Body of pancreas (tissue), 4 donors: Measurements from ENCODE around the gene WFS1. TPM values are rescaled to one million over a fixed set of nuclear protein-coding genes. Genes with fewer than 3 reads are reported as not detected.

ENCODE experiments used
- ATAC-seq: fragments of 150-250 bp; one replicate; pipeline ENCODE4 v1.9.1; 2016
- DNase-seq, 4 donors: peaks; one replicate each; pipeline ENCODE4 v3.0.0-alpha.2; 2019
- H3K27ac ChIP-seq, 4 donors: fragments of 200-600 bp; sonication (generic); 1 replicate in 3 of 4; 2 replicates in 1 of 4; pipeline versions ENCODE4 v1.5.1 to v1.6.1; 2016 to 2019; ENCODE audit warnings: mild to moderate bottlenecking in 1 of 4, mixed read lengths in 1 of 4, moderate library complexity in 1 of 4
- H3K27me3 ChIP-seq, 2 donors: fragments of 200-600 bp; sonication (generic); one replicate each; pipeline ENCODE4 v1.6.0; 2016; ENCODE audit warnings: mild to moderate bottlenecking in 1 of 2
- H3K36me3 ChIP-seq, 2 donors: fragments of 200-600 bp; sonication (generic); replicated peaks in 1 of 2; 2 replicates each; pipeline ENCODE4 v1.5.1; 2016; ENCODE audit warnings: low read depth in 2 of 2; ENCODE audit not compliant: insufficient read depth in 1 of 2
- H3K4me1 ChIP-seq: fragments of 200-600 bp; sonication (generic); one replicate; pipeline ENCODE4 v1.6.0; 2016
- H3K4me3 ChIP-seq, 2 donors: fragments of 200-600 bp; sonication (generic); 1 replicate in 1 of 2; 2 replicates in 1 of 2; pipeline ENCODE4 v1.5.1; 2016 to 2019
- H3K9me3 ChIP-seq, 3 donors: fragments of 200-600 bp; sonication (generic); 1 replicate in 2 of 3; 2 replicates in 1 of 3; pipeline ENCODE4 v1.5.1; 2016
- CTCF ChIP-seq, 7 experiments: fragments of 450-650 bp in 4 of 7; fragments of 200-600 bp in 3 of 7; sonication (generic) in 3 of 7; IDR thresholded peaks; one replicate each; pipeline ENCODE4 v1.5.1; 2016 to 2019; ENCODE audit warnings: antibody characterized with exemption in 7 of 7
- POLR2A ChIP-seq, 3 donors: fragments of 450-650 bp; IDR thresholded peaks; one replicate each; pipeline ENCODE4 v1.6.1; 2016; ENCODE audit warnings: antibody characterized with exemption in 3 of 3, mild to moderate bottlenecking in 2 of 3
- WGBS, 2 donors: methylation state at CpG; one replicate each; pipeline ENCODE4 v1.1.5; 2017; 5-methylcytosine and 5-hydroxymethylcytosine counted together
- intact Hi-C: fragments of 100-400 bp; cut with DNase I; formaldehyde crosslinking; loops from one replicate; pipeline ENCODE4 v1.15.1; 2023
- total RNA-seq, 2 donors: library from RNA; depleted of rRNA; stranded (reverse); fragments of >200 nt; gene quantifications; one replicate each; pipeline ENCODE4 v1.1.0, GENCODE V29; 2016

The WFS1 gene
- total RNA-seq, 2 donors from 2014 or later = 18.4 to 31.6 TPM

GRCh38 chr4:6330384-6330767 is 60.7 kb downstream of the WFS1 start:
- WGBS, 2 donors = 76 to 91% methylated on average over 7 of the region's 7 CpGs
- Histone ChIP-seq H3K9me3 (no peaks in the 10 kb centered on the region), H3K36me3 (no peaks in the 10 kb centered on the region), H3K4me1 (no peaks in the 10 kb centered on the region), H3K27me3 (peaks cover 0 to 5% of the 10 kb centered on the region in 2 donors), H3K4me3 (no peak overlapping the region), H3K27ac (no peak overlapping the region)
- intact Hi-C loops = no loop called here
- no peak for TF ChIP-seq POLR2A (IDR thresholded peaks at IDR 0.05)
- no peak for TF ChIP-seq CTCF (IDR thresholded peaks at IDR 0.05)
- DNase-seq (no peak), ATAC-seq (no peak)

GRCh38 chr4:6331018-6331417 is 61.4 kb downstream of the WFS1 start:
- intact Hi-C loops = no loop called here
- TF ChIP-seq POLR2A (IDR thresholded peaks at IDR 0.05) = no peak
- TF ChIP-seq CTCF (IDR thresholded peaks at IDR 0.05) = peak; percentile 5 to 46 (median 38)
- peak in 1 of 4 donors; percentile 47 for DNase-seq
- 58 to 67% methylated on average over 8 of the region's 8 CpGs for WGBS, 2 donors
- Histone ChIP-seq H3K4me3 (no peak overlapping the region), H3K4me1 (no peaks in the 10 kb centered on the region), H3K27ac (no peak overlapping the region), H3K9me3 (no peaks in the 10 kb centered on the region), H3K27me3 (peaks cover 0 to 5% of the 10 kb centered on the region in 2 donors), H3K36me3 (no peaks in the 10 kb centered on the region)
- ATAC-seq = no peak

- Histone ChIP-seq H3K27ac (no peak overlapping the region), H3K4me1 (no peaks in the 10 kb centered on the region), H3K4me3 (no peak overlapping the region), H3K36me3 (no peaks in the 10 kb centered on the region), H3K9me3 (no peaks in the 10 kb centered on the region), H3K27me3 (peaks cover 0 to 5% of the 10 kb centered on the region in 2 donors)
- intact Hi-C loops = no loop called here
- WGBS, 2 donors = 80 to 92% methylated on average over 6 of the region's 6 CpGs
- DNase-seq (no peak), ATAC-seq (no peak)
- TF ChIP-seq POLR2A (IDR thresholded peaks at IDR 0.05) = no peak
- TF ChIP-seq CTCF (IDR thresholded peaks at IDR 0.05) = no peak
Observed at GRCh38 chr4:6331468-6331867, 61.8 kb downstream of the WFS1 start.

- WGBS, 2 donors = 33 to 49% methylated on average over 14 to 18 of the region's 18 CpGs
- H3K9me3 ChIP-seq = no peaks in the 10 kb centered on the region
- no peak overlapping the region for H3K27ac ChIP-seq
- intact Hi-C loops = no loop called here
- peaks cover 0 to 5% of the 10 kb centered on the region in 2 donors for H3K27me3 ChIP-seq
- no peaks in the 10 kb centered on the region for H3K36me3 ChIP-seq
- H3K4me1 ChIP-seq = peaks cover 1% of the 10 kb centered on the region
- no peak for TF ChIP-seq POLR2A (IDR thresholded peaks at IDR 0.05)
- TF ChIP-seq CTCF (IDR thresholded peaks at IDR 0.05) = peak; percentile 42 to 66 (median 57)
- DNase-seq = peak in 2 of 4 donors; percentile 45 to 54
- ATAC-seq = peak; percentile 26
- H3K4me3 ChIP-seq = no peak overlapping the region
Observed at GRCh38 chr4:6332042-6332668, 62.5 kb downstream of the WFS1 start.

- Histone ChIP-seq H3K27ac (no peak overlapping the region), H3K4me3 (no peak overlapping the region), H3K27me3 (peaks cover 0 to 5% of the 10 kb centered on the region in 2 donors), H3K9me3 (no peaks in the 10 kb centered on the region), H3K4me1 (peaks cover 6% of the 10 kb centered on the region), H3K36me3 (no peaks in the 10 kb centered on the region)
- ATAC-seq = no peak
- WGBS, 2 donors = 56 to 57% methylated on average over 6 of the region's 6 CpGs
- no peak for TF ChIP-seq CTCF (IDR thresholded peaks at IDR 0.05)
- TF ChIP-seq POLR2A (IDR thresholded peaks at IDR 0.05) = no peak
- DNase-seq = no peak
- intact Hi-C loops = no loop called here
Observed at GRCh38 chr4:6332669-6333050, 63.0 kb downstream of the WFS1 start.
